ENCODE results near the gene CTSE. TPM values are rescaled to one million over a fixed set of nuclear protein-coding genes. Genes with fewer than 3 reads are reported as not detected.

CTSE gene
- total and polyA plus RNA-seq, 2 of the 13 experiments (the other 11 are each of a cell fraction or from before 2014, with no cell fraction given): 0.50 to 0.69 TPM

GRCh38 chr1:205965036-205965884 lies 58.4 kb downstream of the CTSE start (continued):
- TF ChIP-seq ZNF781 (CRISPR knock-in tag; IDR thresholded peaks at IDR 0.05; ENCODE audit: borderline replicate concordance, not compliant biosample characterization) (no peak), ETV5 (CRISPR knock-in tag; IDR thresholded peaks at IDR 0.05; ENCODE audit: borderline replicate concordance) (no peak), MEIS1 (CRISPR knock-in tag; IDR thresholded peaks at IDR 0.05; ENCODE audit: borderline replicate concordance) (no peak), ZSCAN31 (CRISPR knock-in tag; IDR thresholded peaks at IDR 0.05; ENCODE audit: low read depth) (no peak)

- no TSS peak for BruUV-seq (replicated peaks)
- ChIA-PET POLR2A (no interaction called here), CTCF (ENCODE audit: low intra/inter-chr PET ratio, low total read pairs) (no interaction called here)
- H3K27ac ChIP-seq (ENCODE audit: extremely low read length, insufficient read depth, low read length): no peak overlapping the region
- H4K20me1 ChIP-seq (ENCODE audit: insufficient read depth, low read length): no peaks in the 10 kb centered on the region
- peaks cover 3 to 62% of the 10 kb centered on the region in 2 experiments; a peak in 3 of 5 replicates for H3K27me3 ChIP-seq (ENCODE audit: control insufficient read depth in 1 of 2, insufficient read depth in 2 of 2, low read length in 2 of 2)
- ATAC-seq (no peak), DNase-seq (ENCODE audit: low spot score) (no peak), FAIRE-seq (no peak)
- H3K79me2 ChIP-seq (ENCODE audit: insufficient read depth, low read length): no peaks in the 10 kb centered on the region
- 40% methylated on average over 10 of the region's 16 CpGs for WGBS (ENCODE audit: low lambda C conversion rate)
- in situ Hi-C loops (cut with HindIII; ENCODE audit: extremely low pct_ligation_motif_present, low pct_unique_long_range_greater_than_20kb) (no loop called here), intact Hi-C loops (cut with micrococcal nuclease; ENCODE audit: unreplicated experiment) (no loop called here)
- H3K4me2 ChIP-seq (ENCODE audit: low read depth, low read length): no peak overlapping the region
- no peaks in the 10 kb centered on the region for H3K36me3 ChIP-seq (replicated peaks in 1 of 2; ENCODE audit: control insufficient read depth in 1 of 2, insufficient read depth in 2 of 2, low read length in 2 of 2)
- H2AFZ ChIP-seq (ENCODE audit: low read length): no peak overlapping the region
- no peaks in the 10 kb centered on the region for H3K9me3 ChIP-seq (ENCODE audit: low read length)
- no peaks in the 10 kb centered on the region for H3K4me1 ChIP-seq (ENCODE audit: insufficient read depth, low read length)
- TF ChIP-seq ZNF746 (CRISPR knock-in tag; IDR thresholded peaks at IDR 0.05) (no peak), ZFP36L2 (CRISPR knock-in tag; IDR thresholded peaks at IDR 0.05) (no peak), KDM4B (CRISPR knock-in tag; IDR thresholded peaks at IDR 0.05) (no peak), ZNF431 (CRISPR knock-in tag; IDR thresholded peaks at IDR 0.05; ENCODE audit: borderline replicate concordance, low read depth) (no peak), KAT2B (IDR thresholded peaks at IDR 0.05; ENCODE audit: borderline replicate concordance, low read depth, low read length) (no peak), MTA3 (CRISPR knock-in tag; IDR thresholded peaks at IDR 0.05) (no peak), PTBP1 (IDR thresholded peaks at IDR 0.05; ENCODE audit: low read depth, low read length, poor library complexity, severe bottlenecking) (no peak), PRPF4 (IDR thresholded peaks at IDR 0.05; ENCODE audit: low read depth, low read length, poor library complexity, severe bottlenecking) (no peak), DDIT3 (CRISPR knock-in tag; IDR thresholded peaks at IDR 0.05) (no peak), ZNF44 (CRISPR knock-in tag; IDR thresholded peaks at IDR 0.05) (no peak), SMARCE1 (IDR thresholded peaks at IDR 0.05; ENCODE audit: borderline replicate concordance) (no peak), ZNF460 (CRISPR knock-in tag; IDR thresholded peaks at IDR 0.05; ENCODE audit: borderline replicate concordance) (no peak), MED1 (CRISPR knock-in tag; IDR thresholded peaks at IDR 0.05) (no peak), GMEB2 (CRISPR knock-in tag; IDR thresholded peaks at IDR 0.05; ENCODE audit: low read depth) (no peak), HNF4A (CRISPR knock-in tag; IDR thresholded peaks at IDR 0.05) (no peak), ZNF615 (CRISPR knock-in tag; IDR thresholded peaks at IDR 0.05; ENCODE audit: borderline replicate concordance) (no peak), ATF3 (CRISPR knock-in tag; IDR thresholded peaks at IDR 0.05) (no peak)
- H3K9ac ChIP-seq (ENCODE audit: insufficient read depth, low read depth, low read length): no peak overlapping the region
- no peak overlapping the region for H3K4me3 ChIP-seq (replicated peaks in 1 of 3; ENCODE audit: insufficient read depth in 1 of 3, low read depth in 2 of 3, low read length in 3 of 3)
Observed at GRCh38 chr1:205963352-205964155, 60.1 kb downstream of the CTSE start.

Measured in HepG2 (cell line).